ENCODE measurements around the gene FBXO11. TPM values are rescaled to one million over a fixed set of nuclear protein-coding genes. Genes with fewer than 3 reads are reported as not detected.

Gene FBXO11
- total RNA-seq, 1 experiment from 2014 or later = 58.0 TPM

DNA sequence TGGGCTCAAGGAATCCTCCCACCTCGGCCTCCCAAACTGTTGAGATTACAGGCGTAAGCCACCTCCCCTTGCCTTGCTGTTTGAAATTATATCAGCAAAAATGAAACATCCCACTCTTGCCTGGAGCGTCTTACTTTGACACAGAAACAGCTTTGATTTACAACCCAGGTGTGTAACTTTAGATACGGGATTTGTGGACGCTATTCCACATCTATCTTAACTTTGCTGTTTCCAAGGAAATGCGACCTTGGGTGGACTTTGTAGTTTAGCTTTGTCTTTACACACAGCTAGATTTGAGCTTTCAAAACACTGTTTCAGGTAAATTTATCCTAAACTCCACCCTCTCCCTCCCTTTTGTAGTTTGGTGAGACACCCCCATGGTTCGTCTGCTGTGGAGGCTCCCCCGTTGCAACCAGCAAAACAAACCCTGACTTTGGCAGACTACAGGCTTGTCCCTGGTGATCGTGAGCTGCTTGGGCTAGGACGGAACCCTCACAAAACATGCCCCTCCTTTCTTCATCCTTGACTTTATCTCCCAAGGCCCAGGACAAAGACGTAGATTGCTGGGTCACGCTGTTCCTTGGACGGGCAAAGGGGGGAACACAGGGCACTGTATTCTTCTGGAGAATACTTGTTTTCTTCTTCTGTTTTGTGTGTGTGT lies 128.9 kb downstream of the FBXO11 start:
- H3K4me1 Mint-ChIP-seq (ENCODE audit: low read depth, unreplicated experiment) = no peaks in the 10 kb centered on the region
- no peak overlapping the region for H3K27ac Mint-ChIP-seq (ENCODE audit: unreplicated experiment)
- no peak for DNase-seq

GRCh38 chr2:47774567-47774966 lies 131.7 kb downstream of the FBXO11 start:
- Mint-ChIP-seq H3K27me3 (ENCODE audit: unreplicated experiment) (no peaks in the 10 kb centered on the region), H3K9me3 (ENCODE audit: low read depth, unreplicated experiment) (peaks cover 7% of the 10 kb centered on the region), H3K4me1 (ENCODE audit: low read depth, unreplicated experiment) (peaks cover 8% of the 10 kb centered on the region), H3K36me3 (ENCODE audit: insufficient read depth, unreplicated experiment) (no peaks in the 10 kb centered on the region), H3K27ac (ENCODE audit: unreplicated experiment) (no peak overlapping the region), H3K4me3 (ENCODE audit: low read depth, unreplicated experiment) (no peak overlapping the region)
- BruUV-seq (replicated peaks) = no TSS peak
- TF ChIP-seq, protein P1, sequence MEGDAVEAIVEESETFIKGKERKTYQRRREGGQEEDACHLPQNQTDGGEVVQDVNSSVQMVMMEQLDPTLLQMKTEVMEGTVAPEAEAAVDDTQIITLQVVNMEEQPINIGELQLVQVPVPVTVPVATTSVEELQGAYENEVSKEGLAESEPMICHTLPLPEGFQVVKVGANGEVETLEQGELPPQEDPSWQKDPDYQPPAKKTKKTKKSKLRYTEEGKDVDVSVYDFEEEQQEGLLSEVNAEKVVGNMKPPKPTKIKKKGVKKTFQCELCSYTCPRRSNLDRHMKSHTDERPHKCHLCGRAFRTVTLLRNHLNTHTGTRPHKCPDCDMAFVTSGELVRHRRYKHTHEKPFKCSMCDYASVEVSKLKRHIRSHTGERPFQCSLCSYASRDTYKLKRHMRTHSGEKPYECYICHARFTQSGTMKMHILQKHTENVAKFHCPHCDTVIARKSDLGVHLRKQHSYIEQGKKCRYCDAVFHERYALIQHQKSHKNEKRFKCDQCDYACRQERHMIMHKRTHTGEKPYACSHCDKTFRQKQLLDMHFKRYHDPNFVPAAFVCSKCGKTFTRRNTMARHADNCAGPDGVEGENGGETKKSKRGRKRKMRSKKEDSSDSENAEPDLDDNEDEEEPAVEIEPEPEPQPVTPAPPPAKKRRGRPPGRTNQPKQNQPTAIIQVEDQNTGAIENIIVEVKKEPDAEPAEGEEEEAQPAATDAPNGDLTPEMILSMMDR (IDR thresholded peaks at IDR 0.05; ENCODE audit: unreplicated experiment) = no peak
- CTCF ChIA-PET = no interaction called here
- intact Hi-C loops (cut with micrococcal nuclease; ENCODE audit: unreplicated experiment) = no loop called here
- no peak for DNase-seq

More for the DNA sequence above, 128.9 kb downstream of the FBXO11 start:
- no peaks in the 10 kb centered on the region for H3K27me3 Mint-ChIP-seq (ENCODE audit: unreplicated experiment)
- TF ChIP-seq, protein P1 (IDR thresholded peaks at IDR 0.05; ENCODE audit: unreplicated experiment) = no peak
- peaks cover under 1% of the 10 kb centered on the region for H3K36me3 Mint-ChIP-seq (ENCODE audit: insufficient read depth, unreplicated experiment)
- intact Hi-C loops (cut with micrococcal nuclease; ENCODE audit: unreplicated experiment) = no loop called here
- no peak overlapping the region for H3K4me3 Mint-ChIP-seq (ENCODE audit: low read depth, unreplicated experiment)
- CTCF ChIA-PET = no interaction called here
- BruUV-seq (replicated peaks) = no TSS peak
- peaks cover 2% of the 10 kb centered on the region for H3K9me3 Mint-ChIP-seq (ENCODE audit: low read depth, unreplicated experiment)

DNA sequence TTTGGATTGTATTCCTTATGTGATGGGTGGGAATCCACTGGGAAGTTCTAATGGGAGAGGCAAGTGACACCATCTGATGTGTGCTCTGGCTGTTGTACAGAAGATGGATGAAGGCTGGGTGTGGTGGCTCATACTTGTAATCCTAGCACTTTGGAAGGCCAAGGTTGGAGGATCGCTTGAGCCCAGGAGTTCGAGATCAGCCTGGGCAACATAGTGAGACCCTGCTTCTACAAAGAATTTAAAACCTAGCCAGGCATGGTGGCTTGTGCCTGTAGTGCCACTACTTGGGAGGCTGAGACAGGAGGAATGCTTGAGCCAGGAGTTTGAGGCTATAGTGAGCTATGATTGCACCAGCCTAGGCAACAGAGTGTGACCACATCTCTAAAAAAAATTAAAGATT lies 134.0 kb downstream of the FBXO11 start:
- Mint-ChIP-seq H3K4me3 (ENCODE audit: low read depth, unreplicated experiment) (no peak overlapping the region), H3K4me1 (ENCODE audit: low read depth, unreplicated experiment) (peaks cover 8% of the 10 kb centered on the region), H3K36me3 (ENCODE audit: insufficient read depth, unreplicated experiment) (no peaks in the 10 kb centered on the region), H3K27me3 (ENCODE audit: unreplicated experiment) (no peaks in the 10 kb centered on the region), H3K27ac (ENCODE audit: unreplicated experiment) (no peak overlapping the region), H3K9me3 (ENCODE audit: low read depth, unreplicated experiment) (peaks cover 7% of the 10 kb centered on the region)
- TF ChIP-seq, protein P1 (IDR thresholded peaks at IDR 0.05; ENCODE audit: unreplicated experiment) = no peak
- no peak for DNase-seq
- intact Hi-C loops (cut with micrococcal nuclease; ENCODE audit: unreplicated experiment) = no loop called here
- no TSS peak for BruUV-seq (replicated peaks)
- CTCF ChIA-PET = no interaction called here

GRCh38 chr2:47771211-47771610 lies 135.1 kb downstream of the FBXO11 start:
- CTCF ChIA-PET = interaction anchor here (0.5 to 0.7 kb wide), 2 partner anchors 89 to 132 kb away, joined by 4 to 5 read pairs; no protein-coding TSS in a partner anchor
- BruUV-seq (replicated peaks) = no TSS peak
- H3K9me3 Mint-ChIP-seq (ENCODE audit: low read depth, unreplicated experiment) = peaks cover 7% of the 10 kb centered on the region
- H3K4me3 Mint-ChIP-seq (ENCODE audit: low read depth, unreplicated experiment) = no peak overlapping the region
- peak overlapping the region; percentile 51 for H3K27ac Mint-ChIP-seq (ENCODE audit: unreplicated experiment)
- TF ChIP-seq, protein P1 (IDR thresholded peaks at IDR 0.05; ENCODE audit: unreplicated experiment) = no peak
- intact Hi-C loops (cut with micrococcal nuclease; ENCODE audit: unreplicated experiment) = no loop called here
- DNase-seq = peak; percentile 55
- H3K36me3 Mint-ChIP-seq (ENCODE audit: insufficient read depth, unreplicated experiment) = no peaks in the 10 kb centered on the region
- H3K4me1 Mint-ChIP-seq (ENCODE audit: low read depth, unreplicated experiment) = peaks cover 8% of the 10 kb centered on the region
- peaks cover under 1% of the 10 kb centered on the region for H3K27me3 Mint-ChIP-seq (ENCODE audit: unreplicated experiment)
